Medulla oblongata (tissue), 1 donor: ENCODE measurements around the gene ARHGAP6.
A peak's percentile ranks its signal among the peaks of the same experiment; 100 is the strongest.

Experiments used
- DNase-seq: peaks from one replicate; pipeline ENCODE4 v3.0.0-alpha.2; 2015; ENCODE audit errors: extremely low spot score

Gene ARHGAP6

GRCh38 chrX:11464836-11465463 is 200.8 kb downstream of the ARHGAP6 start:
- no peak for DNase-seq

DNA sequence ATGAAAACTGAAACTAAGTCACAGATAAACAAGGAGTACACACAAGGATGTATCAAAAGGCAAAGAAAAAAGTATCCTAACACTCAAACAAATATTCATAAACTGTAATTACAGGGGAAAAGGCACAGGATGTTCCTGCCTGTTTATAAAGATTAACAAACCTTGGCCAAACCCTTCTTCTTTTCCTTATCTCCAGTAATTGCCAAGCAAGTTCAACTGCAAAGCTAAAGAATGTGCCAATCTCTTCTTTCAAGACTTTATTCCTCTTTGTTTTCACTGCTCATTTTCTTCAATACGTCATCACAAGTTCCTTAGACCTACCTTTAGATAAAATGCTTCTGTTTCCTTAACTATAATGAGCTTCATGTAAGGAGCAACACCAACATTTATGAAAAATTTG is 201.3 kb downstream of the ARHGAP6 start:
- no peak for DNase-seq

- no peak for DNase-seq
Observed at GRCh38 chrX:11462648-11463047, 203.1 kb downstream of the ARHGAP6 start.

GRCh38 chrX:11462136-11462535 is 203.6 kb downstream of the ARHGAP6 start:
- no peak for DNase-seq

DNA sequence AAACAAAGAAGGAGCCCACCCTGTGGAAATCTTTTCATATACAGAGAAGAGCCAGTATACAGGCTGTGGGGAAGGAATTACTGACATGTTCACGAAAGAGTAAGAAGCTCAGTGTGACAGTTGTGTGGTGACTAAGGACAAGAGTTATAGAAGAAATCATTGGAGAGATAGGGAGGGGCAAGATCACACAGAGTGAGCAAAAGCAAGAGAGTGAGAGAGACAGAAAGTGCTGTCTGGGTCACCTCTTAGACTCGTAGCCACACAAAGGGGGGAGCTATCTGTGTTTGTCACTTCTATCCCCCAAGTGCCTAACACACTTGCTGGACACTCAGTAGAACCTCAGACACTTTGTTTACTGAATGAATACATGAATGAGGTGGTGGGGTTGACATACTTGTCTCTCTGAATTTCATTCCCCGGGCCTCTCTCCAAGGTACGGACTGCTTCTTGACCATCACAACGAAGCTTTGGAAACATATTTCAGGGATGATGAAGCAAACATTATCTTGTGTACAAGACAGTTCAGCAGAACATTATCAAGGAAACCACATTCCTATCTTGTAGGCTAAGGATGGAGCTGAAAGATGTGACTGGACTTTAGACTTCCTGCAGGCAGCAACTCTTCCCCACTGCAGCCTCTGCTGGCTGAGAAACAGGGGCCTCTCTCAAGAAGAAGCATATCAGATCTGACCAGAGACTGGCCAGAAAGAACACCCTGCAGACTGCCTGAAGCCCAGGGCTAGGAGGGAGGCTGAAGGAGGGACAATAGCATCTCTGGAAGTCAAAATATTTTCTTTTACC is 204.3 kb downstream of the ARHGAP6 start:
- DNase-seq, result no peak

- no peak for DNase-seq
Observed at GRCh38 chrX:11460347-11460746, 205.4 kb downstream of the ARHGAP6 start.

DNA sequence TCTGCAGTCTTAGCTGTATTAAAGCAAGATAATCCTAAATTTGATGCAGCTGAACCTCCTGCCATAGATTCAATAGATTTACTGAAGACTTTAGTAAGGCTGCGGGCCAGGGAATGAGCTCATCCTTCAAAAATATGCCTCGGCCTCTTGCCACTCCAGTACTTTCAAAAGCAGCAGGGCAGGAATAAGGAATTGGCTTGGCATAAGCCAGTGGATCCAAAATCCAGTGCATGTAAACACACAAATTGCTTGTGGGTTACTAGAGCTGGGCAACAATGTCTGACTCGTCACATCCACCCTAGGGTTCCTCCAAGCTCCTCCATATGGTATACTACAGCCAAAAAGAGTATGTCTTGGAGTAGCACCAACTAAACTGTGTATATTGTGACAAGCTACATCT is 207.6 kb downstream of the ARHGAP6 start:
- peak; percentile 3 for DNase-seq

DNA sequence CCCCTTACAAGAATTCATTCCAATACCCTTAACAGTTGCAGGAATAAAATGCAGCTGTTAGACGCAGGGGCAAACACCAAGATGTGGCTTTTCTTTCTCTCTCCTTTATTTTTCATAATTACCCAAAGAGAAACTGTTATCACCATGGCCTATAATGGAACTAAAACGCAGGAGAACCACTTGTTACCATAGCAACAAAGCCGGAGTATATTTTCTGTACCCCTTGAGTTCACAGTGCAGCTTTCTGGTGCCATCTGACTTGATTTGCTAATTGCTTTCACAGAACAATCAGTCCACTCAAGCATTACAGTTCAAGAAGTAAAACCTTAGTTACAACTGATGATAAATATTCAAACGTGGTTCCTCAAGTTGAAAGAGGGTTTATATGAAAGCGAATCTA is 214.6 kb downstream of the ARHGAP6 start:
- DNase-seq, result no peak

DNA sequence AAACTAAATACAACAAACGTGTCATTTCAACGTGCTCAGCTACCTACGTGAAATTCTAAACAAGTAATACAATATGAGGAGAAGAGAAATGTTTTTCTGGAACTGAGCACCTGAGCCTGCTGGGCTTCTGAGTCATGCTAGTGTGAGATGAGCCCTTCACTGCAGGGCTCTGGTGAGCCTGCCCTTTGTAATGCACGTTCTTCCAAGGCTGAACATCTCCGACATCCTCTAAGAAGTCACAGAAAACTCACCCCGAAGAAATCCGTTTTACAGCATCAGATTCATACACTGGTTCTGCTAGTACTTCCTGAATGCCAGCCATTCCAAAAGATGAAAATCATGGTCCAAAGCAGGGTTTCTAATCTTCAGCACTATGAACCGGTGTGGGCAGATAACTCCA is 215.4 kb downstream of the ARHGAP6 start:
- DNase-seq, result no peak

DNA sequence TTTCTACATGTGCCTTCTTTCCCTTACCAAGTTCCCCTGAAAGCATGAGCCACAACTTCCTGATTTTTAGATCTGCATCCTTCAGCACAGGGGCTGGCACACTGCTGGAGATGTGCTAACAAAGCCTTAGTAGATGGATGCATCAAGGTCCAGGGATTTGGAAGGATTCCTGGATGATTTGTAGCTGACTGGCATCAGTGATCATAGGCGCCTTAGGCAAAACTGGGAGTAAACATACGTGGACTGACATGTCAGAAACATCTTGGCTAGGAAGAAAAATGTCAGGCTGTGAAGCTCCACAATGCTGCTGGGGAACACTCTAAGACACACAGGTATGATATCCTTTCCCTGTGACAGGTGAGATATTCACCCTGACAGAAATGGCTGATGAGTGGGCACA is 216.1 kb downstream of the ARHGAP6 start:
- DNase-seq, result no peak

DNA sequence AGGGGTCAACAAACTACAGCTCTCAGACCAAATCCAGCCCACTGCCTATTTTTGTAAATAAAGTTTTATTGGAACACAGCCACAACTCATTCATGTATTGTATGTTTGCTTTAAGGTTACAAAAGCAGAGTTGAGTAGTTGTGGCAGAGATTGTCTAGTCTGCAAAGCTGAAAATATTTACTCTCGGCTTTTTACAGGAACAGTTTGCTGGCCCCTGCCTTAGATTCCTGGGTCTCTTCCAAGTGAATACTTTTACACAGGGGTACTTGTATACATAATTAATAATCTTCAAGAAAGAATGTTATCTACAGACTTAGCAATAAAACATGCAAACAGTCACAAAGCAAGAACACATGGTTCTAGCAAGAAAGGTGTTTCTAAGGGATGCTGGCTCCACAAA is 218.3 kb downstream of the ARHGAP6 start:
- no peak for DNase-seq

GRCh38 chrX:11446949-11447348 is 218.8 kb downstream of the ARHGAP6 start:
- DNase-seq, result no peak

- DNase-seq, result no peak
Observed at GRCh38 chrX:11446336-11446735, 219.4 kb downstream of the ARHGAP6 start.

- DNase-seq, result no peak
Observed at GRCh38 chrX:11445540-11445939, 220.2 kb downstream of the ARHGAP6 start.

GRCh38 chrX:11444052-11444451 is 221.7 kb downstream of the ARHGAP6 start:
- no peak for DNase-seq

DNA sequence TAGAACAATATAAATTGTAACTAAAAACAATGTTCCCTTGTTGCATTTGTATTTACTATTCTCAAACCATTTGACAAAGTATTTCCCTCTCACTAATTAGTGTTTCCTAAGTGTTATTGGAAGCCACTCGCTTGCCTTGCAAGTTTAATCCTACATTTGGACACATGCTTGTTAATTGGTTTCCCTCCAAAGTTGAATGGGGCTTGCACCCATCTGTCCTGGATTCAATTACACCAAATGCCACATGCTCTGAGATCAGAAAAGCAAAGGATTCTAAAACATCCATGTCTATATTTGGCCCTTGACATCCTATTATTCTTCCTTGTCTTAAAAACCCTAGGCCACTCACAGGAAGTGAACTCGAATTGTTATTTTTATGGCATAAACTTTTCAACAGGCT is 225.9 kb downstream of the ARHGAP6 start:
- DNase-seq, result no peak

- DNase-seq, result no peak
Observed at GRCh38 chrX:11438767-11439166, 227.0 kb downstream of the ARHGAP6 start.

GRCh38 chrX:11438380-11438723 is 227.4 kb downstream of the ARHGAP6 start:
- DNase-seq, result no peak

GRCh38 chrX:11437642-11438379 is 227.9 kb downstream of the ARHGAP6 start:
- no peak for DNase-seq

DNA sequence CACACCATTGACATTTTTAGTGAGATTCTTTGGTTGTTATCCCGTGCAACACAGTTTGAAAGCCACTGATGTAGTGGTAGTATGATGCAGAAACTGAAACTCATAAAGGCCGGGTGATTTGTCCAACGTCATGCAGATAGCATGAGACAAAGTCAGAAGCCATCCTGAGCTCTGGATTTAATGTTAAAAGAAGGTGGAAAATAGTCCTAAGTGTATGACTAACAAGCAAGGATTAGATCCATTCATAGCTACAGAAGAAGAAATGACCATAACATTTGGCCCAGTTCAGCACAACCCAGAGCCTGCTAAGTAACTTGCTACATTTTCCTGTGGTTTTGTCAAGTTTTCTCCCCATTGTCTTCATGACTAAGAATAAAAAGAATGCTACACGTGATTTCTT is 230.2 kb downstream of the ARHGAP6 start:
- DNase-seq, result no peak

GRCh38 chrX:11434607-11435006 is 231.1 kb downstream of the ARHGAP6 start:
- no peak for DNase-seq

DNA sequence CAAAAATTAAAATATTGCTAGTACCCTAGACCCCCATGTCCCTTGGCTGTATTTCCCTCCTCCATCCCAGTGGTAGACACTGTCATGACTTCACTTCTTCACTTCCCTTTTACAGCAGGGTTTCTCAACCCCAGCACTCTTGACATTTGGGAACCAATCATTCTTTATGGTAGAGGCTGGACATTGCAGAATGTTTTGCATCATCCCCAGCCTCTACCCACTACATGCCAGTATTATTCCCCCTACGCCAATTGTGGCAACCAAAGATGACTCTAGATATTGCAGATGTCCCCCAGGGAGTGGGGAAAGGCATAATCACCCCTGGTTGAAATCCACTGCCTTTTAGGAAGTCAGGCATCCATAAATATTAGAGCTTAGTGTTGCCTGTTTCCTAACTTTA is 233.9 kb downstream of the ARHGAP6 start:
- no peak for DNase-seq

- DNase-seq, result no peak
Observed at GRCh38 chrX:11430271-11430670, 235.4 kb downstream of the ARHGAP6 start.
